Left ventricle myocardium superior (tissue), 1 donor: ENCODE results near the gene TBXA2R. TPM values are rescaled to one million over a fixed set of nuclear protein-coding genes. Genes with fewer than 3 reads are reported as not detected.
A peak's percentile ranks its signal among the peaks of the same experiment; 100 is the strongest.

ENCODE experiments used
- ATAC-seq: fragments of 200-7000 bp; cut with Tn5 transposase; one replicate; pipeline ENCODE4 v1.9.1; 2020; ENCODE audit warnings: mild to moderate bottlenecking, moderate library complexity
- DNase-seq: peaks from one replicate; pipeline ENCODE4 v3.0.0-alpha.2; 2020
- intact Hi-C: fragments of 100-400 bp; cut with micrococcal nuclease; formaldehyde crosslinking; loops from one replicate; pipeline ENCODE4 v1.11.0; 2022
- total RNA-seq: library from RNA; stranded (reverse); fragmentation: NEBNext Ultra II Directional; extraction: Animal tissue kit (Norgen Biotek cat#: 25700); gene quantifications from one replicate; pipeline ENCODE4 v1.2.1, GENCODE V29; 2021
- donor health status: DM: no; HTN: yes; CAD: no; lungs with severe emphysema.

TBXA2R gene
- total RNA-seq, 1 donor from 2014 or later = 2.0 TPM

- intact Hi-C loops = no loop called here
- no peak for DNase-seq
- no peak for ATAC-seq
These were observed 61.0 kb downstream of the TBXA2R start for GRCh38 chr19:3545669-3546034.

GRCh38 chr19:3544742-3545668 lies 61.7 kb downstream of the TBXA2R start:
- peak; percentile 82 for DNase-seq
- ATAC-seq = peak; percentile 72
- intact Hi-C loops = no loop called here

Other genes starting within 250 kb of the TBXA2R start
- 178 TPM for gene NFIC, start 240.3 kb downstream of the TBXA2R start, total RNA-seq
- gene SMIM24, start 126.3 kb downstream of the TBXA2R start, total RNA-seq = not detected
- not detected for gene SMIM44, start 123.4 kb downstream of the TBXA2R start, total RNA-seq
- 11.0 TPM for gene DOHH, start 106.2 kb downstream of the TBXA2R start, total RNA-seq
- gene FZR1, start 100.6 kb downstream of the TBXA2R start, total RNA-seq = 19.2 TPM
- gene TEKTIP1, start 67.7 kb downstream of the TBXA2R start, total RNA-seq = 0.40 TPM
- 21.8 TPM for gene MFSD12, start 49.3 kb downstream of the TBXA2R start, total RNA-seq
- gene HMG20B, start 33.9 kb downstream of the TBXA2R start, total RNA-seq = 36.9 TPM
- 1.9 TPM for gene GIPC3, start 21.4 kb downstream of the TBXA2R start, total RNA-seq
- gene CACTIN, start 19.9 kb upstream of the TBXA2R start, total RNA-seq = 13.5 TPM
- gene PIP5K1C, start 93.6 kb upstream of the TBXA2R start, total RNA-seq = 34.7 TPM
- 0.22 TPM for gene TJP3, start 101.5 kb upstream of the TBXA2R start, total RNA-seq
- 12.5 TPM for gene APBA3, start 154.8 kb upstream of the TBXA2R start, total RNA-seq
- 70.8 TPM for gene MRPL54, start 155.8 kb upstream of the TBXA2R start, total RNA-seq
- gene RAX2, start 165.4 kb upstream of the TBXA2R start, total RNA-seq = not detected
- 0.62 TPM for gene MATK, start 179.5 kb upstream of the TBXA2R start, total RNA-seq